Measurements from ENCODE around the gene DSCAML1.

Gene DSCAML1

GRCh38 chr11:117681438-117681837 is 115.6 kb downstream of the DSCAML1 start:
- Histone ChIP-seq H3K4me1 (no peaks in the 10 kb centered on the region), H3K36me3 (no peaks in the 10 kb centered on the region), H3K27me3 (peaks cover 0 to 13% of the 10 kb centered on the region in 2 donors), H3K4me3 (no peak overlapping the region), H3K27ac (no peak overlapping the region), H3K9me3 (no peaks in the 10 kb centered on the region)
- no peak for TF ChIP-seq CTCF (IDR thresholded peaks at IDR 0.05)
- intact Hi-C loops (cut with DNase I; ENCODE audit: low total_unique reads): no loop called here
- DNase-seq: no peak

GRCh38 chr11:117679461-117679860 is 117.6 kb downstream of the DSCAML1 start:
- H3K9me3 ChIP-seq: no peaks in the 10 kb centered on the region
- no peak overlapping the region for H3K27ac ChIP-seq
- no peak overlapping the region for H3K4me3 ChIP-seq
- peaks cover 0 to 22% of the 10 kb centered on the region in 2 donors for H3K27me3 ChIP-seq
- H3K36me3 ChIP-seq: no peaks in the 10 kb centered on the region
- no peaks in the 10 kb centered on the region for H3K4me1 ChIP-seq
- TF ChIP-seq CTCF (IDR thresholded peaks at IDR 0.05): no peak
- no peak for DNase-seq
- intact Hi-C loops (cut with DNase I; ENCODE audit: low total_unique reads): no loop called here

- intact Hi-C loops (cut with DNase I; ENCODE audit: low total_unique reads): no loop called here
- no peak for DNase-seq
- no peak for TF ChIP-seq CTCF (IDR thresholded peaks at IDR 0.05)
- Histone ChIP-seq H3K4me3 (no peak overlapping the region), H3K4me1 (no peaks in the 10 kb centered on the region), H3K27ac (no peak overlapping the region), H3K9me3 (no peaks in the 10 kb centered on the region), H3K36me3 (no peaks in the 10 kb centered on the region), H3K27me3 (peaks cover 0 to 29% of the 10 kb centered on the region in 2 donors)
Measured at GRCh38 chr11:117678658-117679406, 118.2 kb downstream of the DSCAML1 start.

DNA sequence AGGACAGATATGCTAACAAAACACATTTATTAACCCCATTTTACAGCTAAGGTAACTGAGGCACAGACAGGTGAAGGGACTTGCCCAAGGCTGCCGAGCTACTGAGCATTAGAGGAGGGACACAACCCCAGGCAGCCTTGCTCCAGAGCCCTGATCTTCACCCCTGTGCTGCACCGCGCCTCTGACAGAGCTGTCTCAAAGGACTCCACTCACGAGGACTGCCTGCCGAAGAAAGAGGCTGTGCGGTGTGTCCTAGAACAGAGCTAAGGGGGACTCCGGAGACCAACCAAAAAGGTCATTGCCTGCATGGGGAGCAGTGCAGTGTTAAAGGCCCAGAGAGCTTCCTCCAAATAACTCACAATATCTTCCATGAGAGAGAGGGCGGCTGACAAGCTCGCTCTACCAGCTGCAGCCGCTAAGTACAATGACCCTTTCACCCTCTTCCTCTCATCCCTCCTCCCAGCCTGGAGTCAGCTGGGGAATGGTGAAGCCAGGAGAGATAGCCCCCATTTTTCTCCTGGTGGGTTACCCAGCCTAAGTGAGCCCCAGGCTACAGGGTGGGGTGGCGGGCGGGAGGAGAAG is 119.2 kb downstream of the DSCAML1 start:
- DNase-seq: no peak
- H3K9me3 ChIP-seq: no peaks in the 10 kb centered on the region

GRCh38 chr11:117676501-117676900 is 120.5 kb downstream of the DSCAML1 start:
- no peaks in the 10 kb centered on the region for H3K4me1 ChIP-seq
- H3K27me3 ChIP-seq: peaks cover 0 to 25% of the 10 kb centered on the region in 2 donors
- no peaks in the 10 kb centered on the region for H3K36me3 ChIP-seq
- no peaks in the 10 kb centered on the region for H3K9me3 ChIP-seq
- no peak for DNase-seq
- no peak for TF ChIP-seq CTCF (IDR thresholded peaks at IDR 0.05)
- intact Hi-C loops (cut with DNase I; ENCODE audit: low total_unique reads): no loop called here
- no peak overlapping the region for H3K27ac ChIP-seq
- H3K4me3 ChIP-seq: no peak overlapping the region

More for the DNA sequence above, 119.2 kb downstream of the DSCAML1 start:
- Histone ChIP-seq H3K27ac (no peak overlapping the region), H3K36me3 (no peaks in the 10 kb centered on the region), H3K4me1 (no peaks in the 10 kb centered on the region), H3K27me3 (peaks cover 0 to 33% of the 10 kb centered on the region in 2 donors), H3K4me3 (no peak overlapping the region)
- intact Hi-C loops (cut with DNase I; ENCODE audit: low total_unique reads): no loop called here
- TF ChIP-seq CTCF (IDR thresholded peaks at IDR 0.05): no peak
